K562 (cell line): Measurements from ENCODE around the gene HDAC9.

Experiments used
- BRCA1 ChIP-seq, 2 experiments: fragments of 450-650 bp in 1 of 2; sonication (generic) in 1 of 2; formaldehyde crosslinking in 1 of 2; IDR thresholded peaks; 2 replicates each; pipeline versions ENCODE4 v1.5.0 to v1.6.1; 2017 to 2020; ENCODE audit warnings: mild to moderate bottlenecking in 1 of 2, missing genetic modification reagents in 1 of 2
- CBX5 ChIP-seq: IDR thresholded peaks from 2 replicates; pipeline ENCODE4 v1.6.1; 2014; ENCODE audit warnings: low read depth, borderline replicate concordance
- MEF2D ChIP-seq: conservative IDR thresholded peaks from 2 replicates; pipeline ENCODE4 v1.6.1; 2016; ENCODE audit warnings: low read depth, missing genetic modification characterization, missing compliant biosample characterization
- NCOA2 ChIP-seq, 2 experiments: fragments of 450-650 bp; IDR thresholded peaks; 2 replicates each; pipeline ENCODE4 v1.6.1; 2018; ENCODE audit warnings: mild to moderate bottlenecking in 2 of 2, moderate library complexity in 1 of 2; ENCODE audit not compliant: partially characterized antibody in 2 of 2
- TEAD1 ChIP-seq, 2 experiments: fragments of 450-650 bp in 1 of 2; sonication (generic) in 1 of 2; formaldehyde crosslinking; IDR thresholded peaks; 2 replicates each; pipeline versions ENCODE4 v1.4.0 to v1.8.0; 2020 to 2022; ENCODE audit warnings: mild to moderate bottlenecking in 2 of 2, missing genetic modification reagents in 1 of 2
- TF ChIP-seq, protein P1 (sequence below), 3 experiments: IDR thresholded peaks in 2 of 3; conservative IDR thresholded peaks in 1 of 3; 2 replicates each; pipeline ENCODE4 v1.5.1; 2011 to 2012; ENCODE audit warnings: low read length in 3 of 3, mild to moderate bottlenecking in 3 of 3, control low read depth in 2 of 3, improper control_type of control experiment in 1 of 3, inconsistent platforms in 1 of 3, low read depth in 1 of 3, mixed read lengths in 1 of 3, moderate library complexity in 1 of 3; ENCODE audit not compliant: insufficient read depth in 2 of 3
- TF ChIP-seq, protein P2 (sequence below), 2 experiments: fragments of 200-800 bp in 1 of 2; sonication (Bioruptor generic) in 1 of 2; sonication (generic) in 1 of 2; formaldehyde crosslinking in 1 of 2; IDR thresholded peaks in 1 of 2; conservative IDR thresholded peaks in 1 of 2; 2 replicates each; pipeline versions ENCODE4 v1.5.0 to v1.6.1; 2016 to 2020; ENCODE audit warnings: missing compliant biosample characterization in 1 of 2, missing genetic modification characterization in 1 of 2, missing genetic modification reagents in 1 of 2
- TF ChIP-seq, protein P3 (sequence below): IDR thresholded peaks from 2 replicates; pipeline ENCODE4 v1.6.1; 2011; ENCODE audit warnings: borderline replicate concordance, low read depth, mild to moderate bottlenecking, moderate library complexity, low read length; ENCODE audit not compliant: insufficient read depth, poor library complexity, severe bottlenecking
- TF ChIP-seq, protein P4 (sequence below): fragments of 150-350 bp; IDR thresholded peaks from 2 replicates; pipeline ENCODE4 v1.6.1; 2014; ENCODE audit warnings: low read depth, mild to moderate bottlenecking, low read length, borderline replicate concordance

DNA sequence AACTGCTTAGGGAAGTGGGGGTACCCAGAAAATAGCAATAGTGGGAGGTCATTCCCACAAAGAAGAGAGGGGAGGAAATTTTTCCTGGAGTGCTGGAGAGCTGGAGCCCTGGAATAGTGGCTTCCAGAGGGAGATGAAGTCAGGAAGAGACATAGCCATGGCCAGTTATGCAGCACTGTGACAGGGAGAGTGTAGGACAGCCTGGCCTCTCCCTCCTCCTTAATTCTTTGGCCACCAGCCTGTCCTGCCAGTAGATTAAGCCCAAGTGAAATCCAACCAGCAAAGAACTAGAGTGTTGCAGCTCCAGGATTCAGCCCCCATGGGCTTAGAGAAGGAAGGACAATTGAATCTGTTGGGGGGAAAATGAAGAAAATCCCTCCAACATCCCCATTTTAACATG, 130.5 kb downstream of the HDAC9 start:
- TF ChIP-seq CBX5: no peak
- TF ChIP-seq, protein P1, sequence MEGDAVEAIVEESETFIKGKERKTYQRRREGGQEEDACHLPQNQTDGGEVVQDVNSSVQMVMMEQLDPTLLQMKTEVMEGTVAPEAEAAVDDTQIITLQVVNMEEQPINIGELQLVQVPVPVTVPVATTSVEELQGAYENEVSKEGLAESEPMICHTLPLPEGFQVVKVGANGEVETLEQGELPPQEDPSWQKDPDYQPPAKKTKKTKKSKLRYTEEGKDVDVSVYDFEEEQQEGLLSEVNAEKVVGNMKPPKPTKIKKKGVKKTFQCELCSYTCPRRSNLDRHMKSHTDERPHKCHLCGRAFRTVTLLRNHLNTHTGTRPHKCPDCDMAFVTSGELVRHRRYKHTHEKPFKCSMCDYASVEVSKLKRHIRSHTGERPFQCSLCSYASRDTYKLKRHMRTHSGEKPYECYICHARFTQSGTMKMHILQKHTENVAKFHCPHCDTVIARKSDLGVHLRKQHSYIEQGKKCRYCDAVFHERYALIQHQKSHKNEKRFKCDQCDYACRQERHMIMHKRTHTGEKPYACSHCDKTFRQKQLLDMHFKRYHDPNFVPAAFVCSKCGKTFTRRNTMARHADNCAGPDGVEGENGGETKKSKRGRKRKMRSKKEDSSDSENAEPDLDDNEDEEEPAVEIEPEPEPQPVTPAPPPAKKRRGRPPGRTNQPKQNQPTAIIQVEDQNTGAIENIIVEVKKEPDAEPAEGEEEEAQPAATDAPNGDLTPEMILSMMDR (IDR thresholded peaks at IDR 0.05 in 2 of 3, conservative IDR thresholded peaks at IDR 0.05 in 1 of 3; ENCODE audit: insufficient read depth in 2 of 3, low read depth in 1 of 3, low read length in 3 of 3): no peak
- TF ChIP-seq, protein P2, sequence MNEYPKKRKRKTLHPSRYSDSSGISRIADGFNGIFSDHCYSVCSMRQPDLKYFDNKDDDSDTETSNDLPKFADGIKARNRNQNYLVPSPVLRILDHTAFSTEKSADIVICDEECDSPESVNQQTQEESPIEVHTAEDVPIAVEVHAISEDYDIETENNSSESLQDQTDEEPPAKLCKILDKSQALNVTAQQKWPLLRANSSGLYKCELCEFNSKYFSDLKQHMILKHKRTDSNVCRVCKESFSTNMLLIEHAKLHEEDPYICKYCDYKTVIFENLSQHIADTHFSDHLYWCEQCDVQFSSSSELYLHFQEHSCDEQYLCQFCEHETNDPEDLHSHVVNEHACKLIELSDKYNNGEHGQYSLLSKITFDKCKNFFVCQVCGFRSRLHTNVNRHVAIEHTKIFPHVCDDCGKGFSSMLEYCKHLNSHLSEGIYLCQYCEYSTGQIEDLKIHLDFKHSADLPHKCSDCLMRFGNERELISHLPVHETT (CRISPR knock-in tag; conservative IDR thresholded peaks at IDR 0.05 in 1 of 2, IDR thresholded peaks at IDR 0.05 in 1 of 2): no peak
- TF ChIP-seq, protein P3, sequence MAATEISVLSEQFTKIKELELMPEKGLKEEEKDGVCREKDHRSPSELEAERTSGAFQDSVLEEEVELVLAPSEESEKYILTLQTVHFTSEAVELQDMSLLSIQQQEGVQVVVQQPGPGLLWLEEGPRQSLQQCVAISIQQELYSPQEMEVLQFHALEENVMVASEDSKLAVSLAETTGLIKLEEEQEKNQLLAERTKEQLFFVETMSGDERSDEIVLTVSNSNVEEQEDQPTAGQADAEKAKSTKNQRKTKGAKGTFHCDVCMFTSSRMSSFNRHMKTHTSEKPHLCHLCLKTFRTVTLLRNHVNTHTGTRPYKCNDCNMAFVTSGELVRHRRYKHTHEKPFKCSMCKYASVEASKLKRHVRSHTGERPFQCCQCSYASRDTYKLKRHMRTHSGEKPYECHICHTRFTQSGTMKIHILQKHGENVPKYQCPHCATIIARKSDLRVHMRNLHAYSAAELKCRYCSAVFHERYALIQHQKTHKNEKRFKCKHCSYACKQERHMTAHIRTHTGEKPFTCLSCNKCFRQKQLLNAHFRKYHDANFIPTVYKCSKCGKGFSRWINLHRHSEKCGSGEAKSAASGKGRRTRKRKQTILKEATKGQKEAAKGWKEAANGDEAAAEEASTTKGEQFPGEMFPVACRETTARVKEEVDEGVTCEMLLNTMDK: no peak
- no peak for TF ChIP-seq NCOA2 (IDR thresholded peaks at IDR 0.05; ENCODE audit: partially characterized antibody in 2 of 2)
- TF ChIP-seq, protein P4, sequence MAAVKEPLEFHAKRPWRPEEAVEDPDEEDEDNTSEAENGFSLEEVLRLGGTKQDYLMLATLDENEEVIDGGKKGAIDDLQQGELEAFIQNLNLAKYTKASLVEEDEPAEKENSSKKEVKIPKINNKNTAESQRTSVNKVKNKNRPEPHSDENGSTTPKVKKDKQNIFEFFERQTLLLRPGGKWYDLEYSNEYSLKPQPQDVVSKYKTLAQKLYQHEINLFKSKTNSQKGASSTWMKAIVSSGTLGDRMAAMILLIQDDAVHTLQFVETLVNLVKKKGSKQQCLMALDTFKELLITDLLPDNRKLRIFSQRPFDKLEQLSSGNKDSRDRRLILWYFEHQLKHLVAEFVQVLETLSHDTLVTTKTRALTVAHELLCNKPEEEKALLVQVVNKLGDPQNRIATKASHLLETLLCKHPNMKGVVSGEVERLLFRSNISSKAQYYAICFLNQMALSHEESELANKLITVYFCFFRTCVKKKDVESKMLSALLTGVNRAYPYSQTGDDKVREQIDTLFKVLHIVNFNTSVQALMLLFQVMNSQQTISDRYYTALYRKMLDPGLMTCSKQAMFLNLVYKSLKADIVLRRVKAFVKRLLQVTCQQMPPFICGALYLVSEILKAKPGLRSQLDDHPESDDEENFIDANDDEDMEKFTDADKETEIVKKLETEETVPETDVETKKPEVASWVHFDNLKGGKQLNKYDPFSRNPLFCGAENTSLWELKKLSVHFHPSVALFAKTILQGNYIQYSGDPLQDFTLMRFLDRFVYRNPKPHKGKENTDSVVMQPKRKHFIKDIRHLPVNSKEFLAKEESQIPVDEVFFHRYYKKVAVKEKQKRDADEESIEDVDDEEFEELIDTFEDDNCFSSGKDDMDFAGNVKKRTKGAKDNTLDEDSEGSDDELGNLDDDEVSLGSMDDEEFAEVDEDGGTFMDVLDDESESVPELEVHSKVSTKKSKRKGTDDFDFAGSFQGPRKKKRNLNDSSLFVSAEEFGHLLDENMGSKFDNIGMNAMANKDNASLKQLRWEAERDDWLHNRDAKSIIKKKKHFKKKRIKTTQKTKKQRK: no peak
- TF ChIP-seq TEAD1 (CRISPR knock-in tag; IDR thresholded peaks at IDR 0.05): no peak
- TF ChIP-seq MEF2D: no peak
- no peak for TF ChIP-seq BRCA1 (IDR thresholded peaks at IDR 0.05)
- TF ChIP-seq BRCA1 (CRISPR knock-in tag; IDR thresholded peaks at IDR 0.05): no peak
